ENCODE measurements around the gene SLIT3. TPM values are rescaled to one million over a fixed set of nuclear protein-coding genes. Genes with fewer than 3 reads are reported as not detected.

SLIT3 gene
- total RNA-seq, 2 experiments from 2014 or later = 0.30 to 0.43 TPM

DNA sequence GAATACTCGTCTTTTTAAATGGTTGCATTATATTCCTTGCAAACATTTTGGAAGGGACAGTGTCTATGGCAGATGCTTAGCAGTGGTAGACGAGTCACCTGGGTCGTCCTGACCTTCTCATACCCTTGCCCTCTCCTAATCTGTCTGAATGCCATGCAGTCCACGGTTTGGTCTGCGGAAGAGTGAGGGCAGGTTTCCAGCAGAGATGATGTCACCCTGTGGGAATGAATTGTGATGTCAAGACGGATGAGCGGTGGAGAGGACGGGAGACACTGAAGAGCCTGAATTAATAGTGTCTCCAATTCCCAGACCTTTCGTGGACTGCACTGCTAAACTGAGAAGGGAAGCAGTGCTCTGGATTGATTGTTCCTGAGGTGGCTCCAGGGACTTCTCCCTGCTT lies 392.7 kb downstream of the SLIT3 start:
- intact Hi-C loops (cut with micrococcal nuclease) = no loop called here
- H3K27me3 Mint-ChIP-seq (ENCODE audit: low read depth) = peaks cover 7% of the 10 kb centered on the region
- CTCF ChIA-PET = no interaction called here
- H3K27ac Mint-ChIP-seq = no peak overlapping the region
- no peaks in the 10 kb centered on the region for H3K36me3 Mint-ChIP-seq (ENCODE audit: low read depth)
- no peaks in the 10 kb centered on the region for H3K4me1 Mint-ChIP-seq (ENCODE audit: low read depth)
- H3K4me3 Mint-ChIP-seq = no peak overlapping the region
- H3K9me3 Mint-ChIP-seq = no peaks in the 10 kb centered on the region
- no peak for DNase-seq

DNA sequence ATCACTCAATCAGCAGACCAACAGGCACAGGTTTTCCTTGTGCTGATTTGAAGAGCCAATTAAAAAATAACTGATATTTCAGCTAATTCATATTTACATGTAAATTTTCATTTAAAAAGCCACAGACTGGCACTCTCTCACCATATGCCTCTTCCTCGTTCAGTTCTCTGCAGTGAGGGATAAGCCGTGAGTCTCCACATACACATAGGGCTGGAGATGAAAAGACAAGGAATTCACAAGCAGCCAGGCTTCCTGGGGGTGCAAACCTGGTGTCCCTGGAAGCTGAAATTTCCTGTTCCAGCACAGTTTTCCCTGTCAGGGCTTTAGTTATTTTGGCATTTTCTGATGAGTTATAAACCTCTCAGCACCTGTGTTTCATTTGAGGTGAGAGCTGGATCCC lies 397.9 kb downstream of the SLIT3 start:
- intact Hi-C loops (cut with micrococcal nuclease) = no loop called here
- no peaks in the 10 kb centered on the region for H3K9me3 Mint-ChIP-seq
- H3K27me3 Mint-ChIP-seq (ENCODE audit: low read depth) = peaks cover 6% of the 10 kb centered on the region
- no peak overlapping the region for H3K27ac Mint-ChIP-seq
- no peaks in the 10 kb centered on the region for H3K4me1 Mint-ChIP-seq (ENCODE audit: low read depth)
- DNase-seq = no peak
- CTCF ChIA-PET = interaction anchor here (1.2 kb wide), 1 partner anchor 9 kb away, joined by 3 read pairs; no protein-coding TSS in a partner anchor
- H3K4me3 Mint-ChIP-seq = no peak overlapping the region
- no peaks in the 10 kb centered on the region for H3K36me3 Mint-ChIP-seq (ENCODE audit: low read depth)

DNA sequence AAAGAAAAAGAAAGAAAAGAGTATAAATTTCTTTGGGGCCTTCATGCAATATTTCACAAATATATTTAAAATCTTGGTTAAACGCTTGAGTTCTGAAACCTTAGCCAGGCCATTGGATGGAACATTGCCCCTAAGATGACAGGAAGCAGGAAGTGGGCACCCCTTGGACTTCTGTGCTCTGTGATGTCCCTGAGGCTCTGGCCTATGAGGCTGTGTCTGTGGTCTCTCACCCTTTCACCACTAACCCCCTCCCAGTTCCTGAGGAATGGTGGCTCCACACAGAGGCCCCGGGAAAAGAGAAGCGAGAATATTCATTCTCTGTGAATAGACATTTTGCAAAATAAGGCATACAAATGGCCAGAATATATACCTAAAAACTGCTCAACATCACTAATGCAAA lies 401.3 kb downstream of the SLIT3 start:
- peaks cover 16% of the 10 kb centered on the region for H3K27me3 Mint-ChIP-seq (ENCODE audit: low read depth)

GRCh38 chr5:168899264-168899663 lies 401.7 kb downstream of the SLIT3 start:
- intact Hi-C loops (cut with micrococcal nuclease) = no loop called here
- no peaks in the 10 kb centered on the region for H3K9me3 Mint-ChIP-seq
- no peak for DNase-seq
- no peak overlapping the region for H3K27ac Mint-ChIP-seq
- H3K27me3 Mint-ChIP-seq (ENCODE audit: low read depth) = peaks cover 20% of the 10 kb centered on the region
- H3K4me3 Mint-ChIP-seq = no peak overlapping the region
- no peaks in the 10 kb centered on the region for H3K36me3 Mint-ChIP-seq (ENCODE audit: low read depth)
- no peaks in the 10 kb centered on the region for H3K4me1 Mint-ChIP-seq (ENCODE audit: low read depth)
- CTCF ChIA-PET = no interaction called here

More for the DNA sequence above, 401.3 kb downstream of the SLIT3 start:
- intact Hi-C loops (cut with micrococcal nuclease) = no loop called here
- no peaks in the 10 kb centered on the region for H3K36me3 Mint-ChIP-seq (ENCODE audit: low read depth)
- H3K27ac Mint-ChIP-seq = no peak overlapping the region
- no peak overlapping the region for H3K4me3 Mint-ChIP-seq
- H3K9me3 Mint-ChIP-seq = no peaks in the 10 kb centered on the region
- H3K4me1 Mint-ChIP-seq (ENCODE audit: low read depth) = no peaks in the 10 kb centered on the region
- DNase-seq = no peak
- CTCF ChIA-PET = no interaction called here

DNA sequence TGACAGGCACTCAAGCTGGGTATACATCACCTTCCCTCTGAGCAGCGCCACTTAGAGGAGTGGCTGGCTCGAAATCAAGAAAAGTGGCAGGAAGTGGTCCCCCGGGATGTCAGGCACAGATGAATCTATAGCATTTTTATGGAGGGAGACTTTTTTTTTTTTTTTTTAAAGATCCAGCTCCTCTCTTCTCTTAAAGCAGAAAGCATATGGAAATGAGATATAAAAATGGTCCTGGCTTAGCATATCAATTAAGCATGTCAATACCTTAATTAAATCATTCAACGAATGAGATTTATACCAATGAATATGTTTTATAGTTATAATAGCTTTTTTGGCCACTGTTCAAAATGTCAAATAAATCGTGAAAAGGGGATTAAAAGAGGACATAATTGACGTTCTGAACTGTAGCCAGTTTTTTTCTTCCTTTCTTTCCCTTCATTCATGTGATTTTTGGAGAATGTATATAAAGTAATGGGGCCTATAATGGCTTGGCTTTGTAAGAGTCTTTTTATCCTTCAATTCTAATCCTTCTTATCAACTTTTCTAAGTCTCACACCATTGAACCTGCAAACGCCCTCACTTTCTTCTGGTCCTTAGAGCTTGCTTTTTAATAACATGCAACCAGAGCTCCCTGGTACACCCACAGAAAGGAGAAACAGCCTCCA lies 402.6 kb downstream of the SLIT3 start:
- CTCF ChIA-PET = interaction anchor here (0.7 kb wide), 1 partner anchor 409 kb away, joined by 3 read pairs; no protein-coding TSS in a partner anchor
- intact Hi-C loops (cut with micrococcal nuclease) = no loop called here

GRCh38 chr5:168897387-168898122 lies 403.4 kb downstream of the SLIT3 start:
- CTCF ChIA-PET = interaction anchor here (0.7 kb wide), 1 partner anchor 410 kb away, joined by 3 read pairs; no protein-coding TSS in a partner anchor
- no peaks in the 10 kb centered on the region for H3K9me3 Mint-ChIP-seq
- no peak overlapping the region for H3K4me3 Mint-ChIP-seq
- peaks cover 19% of the 10 kb centered on the region for H3K27me3 Mint-ChIP-seq (ENCODE audit: low read depth)
- H3K4me1 Mint-ChIP-seq (ENCODE audit: low read depth) = no peaks in the 10 kb centered on the region
- DNase-seq = no peak
- H3K27ac Mint-ChIP-seq = no peak overlapping the region
- H3K36me3 Mint-ChIP-seq (ENCODE audit: low read depth) = no peaks in the 10 kb centered on the region
- intact Hi-C loops (cut with micrococcal nuclease) = no loop called here

More for the DNA sequence above, 402.6 kb downstream of the SLIT3 start:
- no peak overlapping the region for H3K27ac Mint-ChIP-seq
- H3K4me3 Mint-ChIP-seq = no peak overlapping the region
- H3K27me3 Mint-ChIP-seq (ENCODE audit: low read depth) = peaks cover 19% of the 10 kb centered on the region
- no peaks in the 10 kb centered on the region for H3K4me1 Mint-ChIP-seq (ENCODE audit: low read depth)
- H3K36me3 Mint-ChIP-seq (ENCODE audit: low read depth) = no peaks in the 10 kb centered on the region
- DNase-seq = no peak
- no peaks in the 10 kb centered on the region for H3K9me3 Mint-ChIP-seq

- Mint-ChIP-seq H3K36me3 (ENCODE audit: low read depth) (no peaks in the 10 kb centered on the region), H3K27me3 (ENCODE audit: low read depth) (peaks cover 15% of the 10 kb centered on the region)
Observed at GRCh38 chr5:168895295-168896071, 405.5 kb downstream of the SLIT3 start.

DNA sequence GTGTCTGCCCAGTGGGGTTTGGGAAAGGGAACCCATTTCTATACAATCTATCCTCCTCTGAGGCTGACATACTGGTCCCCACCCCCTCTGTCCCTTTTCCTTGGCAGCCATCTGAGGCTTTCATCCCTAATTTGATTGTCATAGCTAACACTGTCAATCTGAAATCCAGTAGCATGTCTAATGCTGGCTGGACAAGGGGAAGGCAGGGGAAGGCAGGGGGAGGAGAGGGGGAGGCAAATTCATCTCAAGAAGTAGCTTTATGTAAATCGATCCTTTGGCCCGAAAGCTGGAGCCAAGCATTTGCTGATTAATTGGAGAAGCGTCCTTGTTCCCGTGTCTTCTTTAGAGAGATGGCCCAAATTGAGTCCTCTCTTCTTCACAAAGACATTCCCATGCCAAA lies 407.7 kb downstream of the SLIT3 start:
- Mint-ChIP-seq H3K4me3 (no peak overlapping the region), H3K27ac (no peak overlapping the region), H3K4me1 (ENCODE audit: low read depth) (no peaks in the 10 kb centered on the region), H3K36me3 (ENCODE audit: low read depth) (no peaks in the 10 kb centered on the region), H3K27me3 (ENCODE audit: low read depth) (peaks cover 15% of the 10 kb centered on the region), H3K9me3 (no peaks in the 10 kb centered on the region)
- intact Hi-C loops (cut with micrococcal nuclease) = no loop called here
- CTCF ChIA-PET = interaction anchor here (0.7 to 1.5 kb wide), 3 partner anchors 10 to 51 kb away, joined by 3 to 7 read pairs (median 4); no protein-coding TSS in a partner anchor
- no peak for DNase-seq

More at GRCh38 chr5:168895295-168896071, 405.5 kb downstream of the SLIT3 start:
- Mint-ChIP-seq H3K4me3 (no peak overlapping the region), H3K9me3 (no peaks in the 10 kb centered on the region), H3K27ac (no peak overlapping the region), H3K4me1 (ENCODE audit: low read depth) (no peaks in the 10 kb centered on the region)
- DNase-seq = no peak
- intact Hi-C loops (cut with micrococcal nuclease) = no loop called here
- CTCF ChIA-PET = no interaction called here

GRCh38 chr5:168892618-168893186 lies 408.2 kb downstream of the SLIT3 start:
- no peak overlapping the region for H3K27ac Mint-ChIP-seq
- CTCF ChIA-PET = interaction anchor here (1.4 kb wide), 1 partner anchor 14 kb away, joined by 4 read pairs; no protein-coding TSS in a partner anchor
- H3K36me3 Mint-ChIP-seq (ENCODE audit: low read depth) = no peaks in the 10 kb centered on the region
- H3K4me1 Mint-ChIP-seq (ENCODE audit: low read depth) = no peaks in the 10 kb centered on the region
- H3K4me3 Mint-ChIP-seq = no peak overlapping the region
- peaks cover 15% of the 10 kb centered on the region for H3K27me3 Mint-ChIP-seq (ENCODE audit: low read depth)
- intact Hi-C loops (cut with micrococcal nuclease) = no loop called here
- DNase-seq = no peak
- H3K9me3 Mint-ChIP-seq = no peaks in the 10 kb centered on the region

DNA sequence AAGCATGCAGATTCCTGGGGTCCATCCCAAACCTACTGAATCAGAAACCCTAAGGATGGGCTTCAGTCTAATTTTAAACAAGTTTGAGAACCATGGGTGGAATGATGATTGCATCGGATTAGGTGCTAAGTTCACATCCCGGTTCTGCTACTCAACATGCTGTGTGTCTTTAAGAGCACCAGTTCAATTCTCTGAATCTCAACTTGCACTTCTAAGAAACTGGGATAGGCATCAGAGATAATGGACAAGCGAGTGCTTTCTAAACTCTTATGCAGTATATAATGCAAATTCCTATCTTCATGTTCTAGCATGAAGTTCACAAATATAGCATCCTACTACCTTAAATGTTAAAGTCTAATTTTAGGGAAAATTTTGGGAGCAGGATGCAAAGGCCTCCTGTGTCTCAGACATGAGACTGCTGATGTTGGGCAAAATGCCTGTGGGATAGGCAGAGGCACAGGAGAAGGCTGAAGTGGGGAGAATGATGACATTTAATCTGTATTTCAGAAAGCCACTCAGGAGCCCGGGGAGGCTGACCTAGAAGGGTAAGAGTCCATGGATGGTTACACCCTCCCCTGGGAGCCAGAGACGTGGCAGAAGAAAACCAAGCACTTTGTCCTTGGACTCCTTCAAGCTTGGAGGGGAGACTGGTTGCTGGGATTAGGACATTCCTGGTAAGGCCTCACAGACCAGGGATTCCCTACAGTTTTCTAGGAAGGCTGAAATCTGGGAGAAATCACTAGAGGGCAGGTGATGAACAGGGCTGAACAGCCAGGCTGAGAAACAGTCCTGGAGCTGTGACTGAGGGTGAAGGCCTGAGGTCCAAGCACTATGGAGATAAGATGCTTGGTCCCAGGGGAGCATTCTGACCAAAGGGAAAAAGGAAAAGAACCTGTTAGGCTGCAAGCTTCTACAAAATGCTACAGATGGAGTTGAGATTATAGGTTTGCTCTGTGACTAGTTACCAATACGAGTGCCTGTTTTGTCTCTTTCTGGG lies 409.8 kb downstream of the SLIT3 start:
- intact Hi-C loops (cut with micrococcal nuclease) = no loop called here
- peaks cover 10% of the 10 kb centered on the region for H3K27me3 Mint-ChIP-seq (ENCODE audit: low read depth)
- no peaks in the 10 kb centered on the region for H3K9me3 Mint-ChIP-seq
- CTCF ChIA-PET = no interaction called here
- H3K4me3 Mint-ChIP-seq = no peak overlapping the region
- H3K27ac Mint-ChIP-seq = no peak overlapping the region
- no peaks in the 10 kb centered on the region for H3K36me3 Mint-ChIP-seq (ENCODE audit: low read depth)
- DNase-seq = no peak
- no peaks in the 10 kb centered on the region for H3K4me1 Mint-ChIP-seq (ENCODE audit: low read depth)

DNA sequence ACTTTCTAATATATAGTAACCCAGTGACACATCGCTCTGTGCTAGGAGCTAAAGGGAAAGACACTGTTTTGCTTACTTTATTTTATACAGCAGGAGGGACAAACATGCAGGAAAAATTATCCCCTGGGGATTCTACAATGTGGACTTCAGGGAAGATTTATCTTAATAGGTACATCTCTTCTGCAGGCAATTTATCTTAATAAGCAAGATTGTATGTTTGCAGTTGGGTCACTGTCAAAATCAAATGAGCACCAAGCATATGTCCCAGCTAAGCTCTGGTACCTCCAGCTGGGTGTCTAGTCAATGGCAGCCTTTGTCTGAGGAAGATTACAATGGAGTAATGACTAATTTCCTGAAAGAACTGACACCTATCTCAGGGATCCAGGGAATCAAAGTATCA lies 411.9 kb downstream of the SLIT3 start:
- intact Hi-C loops (cut with micrococcal nuclease) = no loop called here
- CTCF ChIA-PET = no interaction called here
- no peak for DNase-seq
- H3K27me3 Mint-ChIP-seq (ENCODE audit: low read depth) = no peaks in the 10 kb centered on the region
- no peaks in the 10 kb centered on the region for H3K36me3 Mint-ChIP-seq (ENCODE audit: low read depth)
- no peak overlapping the region for H3K27ac Mint-ChIP-seq
- H3K4me3 Mint-ChIP-seq = no peak overlapping the region
- no peaks in the 10 kb centered on the region for H3K9me3 Mint-ChIP-seq
- no peaks in the 10 kb centered on the region for H3K4me1 Mint-ChIP-seq (ENCODE audit: low read depth)

Measured in activated naive CD4-positive, alpha-beta T cell treated with anti-CD3 and anti-CD28 coated beads for 36 hours (primary cell).